ENCODE results near the gene PDZD7.

DNA sequence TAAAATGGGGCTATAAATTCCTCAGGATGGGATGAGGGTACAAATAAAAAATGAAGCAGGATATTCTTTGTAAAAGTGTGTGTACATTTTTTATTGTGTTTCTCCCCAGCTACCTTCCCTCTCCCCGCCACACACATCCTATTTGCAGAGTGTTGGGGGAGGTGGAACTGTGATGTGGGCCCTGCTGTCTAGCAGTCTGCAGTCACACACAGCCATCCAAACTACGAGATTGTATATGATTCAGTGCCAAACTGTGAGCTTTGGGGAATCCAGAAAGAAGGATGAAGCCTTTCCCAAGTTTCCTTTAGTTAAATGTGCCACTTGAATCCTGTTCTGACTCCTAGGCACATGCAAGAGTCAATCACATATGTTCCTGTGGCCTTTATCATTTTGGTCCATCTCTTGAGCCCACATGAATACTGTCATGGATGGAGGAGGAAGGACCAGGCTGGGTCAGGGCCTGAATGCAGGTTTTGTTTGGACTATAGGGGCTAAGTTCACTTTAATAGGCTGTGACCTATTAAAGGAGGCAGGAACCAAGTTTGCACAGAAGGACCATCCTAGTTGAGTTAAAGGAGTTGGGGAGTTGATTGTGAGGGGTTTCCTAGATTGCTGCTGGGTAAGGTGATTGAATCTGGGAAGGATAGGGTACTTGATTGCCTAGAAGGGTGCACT is 62.7 kb downstream of the PDZD7 start:
- TF ChIP-seq POLR2A (IDR thresholded peaks at IDR 0.05), result no peak
- TF ChIP-seq, protein P1, sequence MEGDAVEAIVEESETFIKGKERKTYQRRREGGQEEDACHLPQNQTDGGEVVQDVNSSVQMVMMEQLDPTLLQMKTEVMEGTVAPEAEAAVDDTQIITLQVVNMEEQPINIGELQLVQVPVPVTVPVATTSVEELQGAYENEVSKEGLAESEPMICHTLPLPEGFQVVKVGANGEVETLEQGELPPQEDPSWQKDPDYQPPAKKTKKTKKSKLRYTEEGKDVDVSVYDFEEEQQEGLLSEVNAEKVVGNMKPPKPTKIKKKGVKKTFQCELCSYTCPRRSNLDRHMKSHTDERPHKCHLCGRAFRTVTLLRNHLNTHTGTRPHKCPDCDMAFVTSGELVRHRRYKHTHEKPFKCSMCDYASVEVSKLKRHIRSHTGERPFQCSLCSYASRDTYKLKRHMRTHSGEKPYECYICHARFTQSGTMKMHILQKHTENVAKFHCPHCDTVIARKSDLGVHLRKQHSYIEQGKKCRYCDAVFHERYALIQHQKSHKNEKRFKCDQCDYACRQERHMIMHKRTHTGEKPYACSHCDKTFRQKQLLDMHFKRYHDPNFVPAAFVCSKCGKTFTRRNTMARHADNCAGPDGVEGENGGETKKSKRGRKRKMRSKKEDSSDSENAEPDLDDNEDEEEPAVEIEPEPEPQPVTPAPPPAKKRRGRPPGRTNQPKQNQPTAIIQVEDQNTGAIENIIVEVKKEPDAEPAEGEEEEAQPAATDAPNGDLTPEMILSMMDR (IDR thresholded peaks at IDR 0.05), result no peak
